ENCODE results near the gene TEFM. TPM values are rescaled to one million over a fixed set of nuclear protein-coding genes. Genes with fewer than 3 reads are reported as not detected.

The TEFM gene
- total RNA-seq, 6 experiments from 2014 or later = 6.6 to 9.9 (median 8.1) TPM

- no peaks in the 10 kb centered on the region for H3K27me3 ChIP-seq
- H3K9me3 ChIP-seq = no peaks in the 10 kb centered on the region
- DNase-seq (no peak), ATAC-seq (no peak)
- WGBS (ENCODE audit: insufficient coverage, low coverage, low lambda C conversion rate, missing lambda C conversion rate) = 91% methylated on average over 5 of the region's 5 CpGs
- intact Hi-C loops (cut with DNase I) = no loop called here
- H3K36me3 ChIP-seq = no peaks in the 10 kb centered on the region
- TF ChIP-seq CTCF (IDR thresholded peaks at IDR 0.05) = no peak
- no peak for TF ChIP-seq POLR2A (IDR thresholded peaks at IDR 0.05)
- H3K4me1 ChIP-seq = no peaks in the 10 kb centered on the region
- H3K27ac ChIP-seq = no peak overlapping the region
- no peak overlapping the region for H3K4me3 ChIP-seq
These were observed 19.9 kb downstream of the TEFM start for GRCh38 chr17:30886187-30886586.

- no peak for TF ChIP-seq CTCF (IDR thresholded peaks at IDR 0.05)
- no peak for TF ChIP-seq POLR2A (IDR thresholded peaks at IDR 0.05)
- DNase-seq (no peak), ATAC-seq (no peak)
- Histone ChIP-seq H3K9me3 (no peaks in the 10 kb centered on the region), H3K36me3 (no peaks in the 10 kb centered on the region), H3K27ac (no peak overlapping the region), H3K4me3 (no peak overlapping the region), H3K27me3 (no peaks in the 10 kb centered on the region), H3K4me1 (no peaks in the 10 kb centered on the region)
- intact Hi-C loops (cut with DNase I) = no loop called here
- 100% methylated on average over 3 of the region's 6 CpGs for WGBS (ENCODE audit: insufficient coverage, low coverage, low lambda C conversion rate, missing lambda C conversion rate)
These were observed 37.0 kb downstream of the TEFM start for GRCh38 chr17:30869005-30869404.

GRCh38 chr17:30864636-30865035, 41.4 kb downstream of the TEFM start:
- DNase-seq = no peak
- no peak overlapping the region for H3K4me3 ChIP-seq
- intact Hi-C loops (cut with DNase I) = no loop called here
- no peaks in the 10 kb centered on the region for H3K36me3 ChIP-seq
- no peak for TF ChIP-seq CTCF (IDR thresholded peaks at IDR 0.05)
- no peak for TF ChIP-seq POLR2A (IDR thresholded peaks at IDR 0.05)
- ATAC-seq = no peak
- whole genome bisulfite sequencing (ENCODE audit: insufficient coverage, low coverage, low lambda C conversion rate, missing lambda C conversion rate) = 100% methylated on average over 1 of the region's 1 CpG
- no peaks in the 10 kb centered on the region for H3K27me3 ChIP-seq
- no peak overlapping the region for H3K27ac ChIP-seq
- no peaks in the 10 kb centered on the region for H3K9me3 ChIP-seq
- H3K4me1 ChIP-seq = no peaks in the 10 kb centered on the region

- Histone ChIP-seq H3K4me3 (no peak overlapping the region), H3K27ac (no peak overlapping the region), H3K27me3 (no peaks in the 10 kb centered on the region), H3K9me3 (no peaks in the 10 kb centered on the region), H3K36me3 (no peaks in the 10 kb centered on the region), H3K4me1 (no peaks in the 10 kb centered on the region)
- DNase-seq (no peak), ATAC-seq (no peak)
- WGBS (ENCODE audit: insufficient coverage, low coverage, low lambda C conversion rate, missing lambda C conversion rate) = 94% methylated on average over 9 of the region's 9 CpGs
- TF ChIP-seq POLR2A (IDR thresholded peaks at IDR 0.05) (no peak), CTCF (IDR thresholded peaks at IDR 0.05) (no peak)
- intact Hi-C loops (cut with DNase I) = no loop called here
These were observed 47.3 kb downstream of the TEFM start for GRCh38 chr17:30858556-30859250.

Data from right lobe of liver (tissue), 6 donors.